Fibroblast of gingiva (primary cell): ENCODE results near the gene CPEB4.

ENCODE experiments used
- DNase-seq: peaks from one replicate; pipeline ENCODE4 v3.0.0-alpha.2; 2011; ENCODE audit warnings: low read depth

CPEB4 gene

DNA sequence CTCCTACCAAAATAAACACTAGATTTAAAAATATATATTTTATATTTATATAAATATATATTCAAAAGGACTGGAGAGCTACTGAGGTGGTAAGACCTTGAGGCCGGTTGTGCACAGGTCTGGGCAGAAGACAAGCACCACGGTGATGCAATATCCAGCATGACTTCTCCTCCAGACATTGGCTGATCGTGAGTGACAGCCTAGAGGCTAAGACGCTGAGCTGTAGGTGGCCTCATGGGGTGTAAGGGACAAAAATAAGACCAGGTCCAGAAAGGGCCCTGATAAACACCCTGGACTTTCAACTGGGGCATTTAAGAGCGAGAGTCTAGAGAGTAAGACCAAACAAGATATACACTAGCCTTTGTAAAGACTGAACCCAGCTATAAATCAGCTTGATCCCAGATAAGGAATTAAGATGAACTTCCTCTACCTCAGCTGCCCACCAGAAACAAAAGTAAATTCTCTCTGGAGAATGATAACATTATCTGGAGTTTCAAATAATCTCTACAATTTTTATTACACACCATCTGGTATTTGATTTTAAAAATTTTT lies 86.6 kb downstream of the CPEB4 start:
- DNase-seq = no peak

DNA sequence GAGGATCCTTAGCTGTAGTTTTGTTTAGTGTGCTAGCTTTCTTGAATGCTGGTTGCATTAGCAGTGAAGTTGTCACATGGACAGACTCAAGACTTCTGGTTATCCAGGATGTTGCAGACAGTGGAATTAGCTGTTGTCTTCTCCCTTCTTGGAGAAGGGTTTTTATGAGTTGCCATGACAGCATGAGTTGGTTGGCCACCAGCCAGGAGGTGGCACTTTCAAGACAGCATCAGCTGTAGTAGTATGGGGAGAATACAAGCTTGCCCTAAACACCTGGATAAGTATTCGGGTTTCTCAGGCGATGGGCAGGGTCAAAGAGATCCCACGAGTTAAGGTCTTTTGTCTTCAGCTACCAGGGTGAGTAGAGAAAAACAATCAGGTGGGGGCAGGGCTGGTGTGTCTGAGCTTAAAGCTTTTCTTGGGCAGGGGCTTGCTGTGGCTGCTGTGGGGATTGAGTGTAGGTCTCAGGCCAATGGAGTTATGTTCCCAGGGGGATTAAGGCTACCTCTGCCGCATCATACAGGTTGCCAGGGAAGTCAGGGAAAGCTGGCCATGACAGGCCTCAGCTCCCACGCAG lies 93.1 kb downstream of the CPEB4 start:
- no peak for DNase-seq

DNA sequence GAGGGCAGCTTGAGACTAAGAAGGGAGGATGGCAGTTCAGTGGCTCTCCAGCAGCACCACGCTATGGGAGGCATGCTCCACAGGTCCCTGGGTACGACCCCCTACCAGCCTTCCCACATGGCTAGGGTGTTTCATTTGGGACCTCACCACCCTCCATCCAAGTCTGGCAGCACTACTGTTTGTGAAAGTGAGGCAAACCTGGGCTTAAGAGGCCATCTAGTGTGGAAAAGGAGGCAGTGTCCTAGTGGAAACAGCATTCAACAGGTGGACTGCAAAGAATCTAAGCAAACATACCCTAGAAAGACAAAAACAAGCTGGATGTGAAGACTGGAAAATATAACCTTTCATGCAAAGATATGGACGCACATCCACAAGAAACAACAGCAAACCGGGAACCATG lies 96.1 kb downstream of the CPEB4 start:
- DNase-seq = no peak

DNA sequence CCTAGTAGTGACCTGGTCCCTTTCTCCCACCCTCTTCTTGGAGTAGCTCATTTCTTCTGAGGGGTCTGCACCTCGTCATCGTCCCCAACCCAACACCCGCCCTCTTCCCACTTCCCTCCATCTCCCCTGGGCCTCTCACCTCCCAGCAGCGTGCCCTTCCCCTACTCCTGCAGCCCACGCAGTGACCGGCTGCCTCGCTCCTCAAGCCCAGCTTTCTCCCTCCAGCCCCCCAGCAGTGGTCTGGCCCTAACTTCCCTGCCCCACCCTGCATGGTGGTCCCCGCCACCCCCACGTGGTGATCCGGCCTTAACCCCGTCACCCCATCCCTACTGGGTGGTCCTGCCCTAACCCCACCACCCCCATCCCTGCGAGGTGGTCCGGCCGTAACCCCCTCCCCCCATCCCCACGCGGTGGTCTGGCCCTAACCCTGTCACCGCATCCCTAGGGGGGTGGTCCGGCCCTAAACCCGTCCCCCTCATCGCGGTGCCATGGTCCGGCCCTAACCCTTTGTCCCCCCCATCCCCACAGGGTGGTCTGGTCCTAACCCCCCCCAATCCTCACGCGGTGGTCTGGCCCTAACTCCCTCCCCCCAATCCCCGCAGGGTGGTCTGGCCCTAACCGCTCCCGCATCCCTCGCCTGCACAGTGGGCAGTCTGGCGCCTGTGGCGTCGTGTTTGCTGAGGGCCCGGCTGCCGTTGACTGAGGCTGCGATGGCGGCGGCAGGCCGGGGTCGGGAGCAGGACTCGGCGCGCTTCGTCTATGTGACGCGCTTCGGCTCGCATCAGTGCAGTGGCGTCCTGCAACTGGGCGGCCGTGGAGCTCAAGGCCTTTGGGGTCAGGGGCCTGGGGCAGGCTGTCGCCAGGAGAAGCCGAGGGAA lies 100.6 kb downstream of the CPEB4 start, which contains the start of gene C5orf47:
TSS of gene C5orf47 (plus strand) at position 617 of the 878 bp plus-strand sequence. CDS start at position 711, 94 bp downstream.
- DNase-seq = no peak

DNA sequence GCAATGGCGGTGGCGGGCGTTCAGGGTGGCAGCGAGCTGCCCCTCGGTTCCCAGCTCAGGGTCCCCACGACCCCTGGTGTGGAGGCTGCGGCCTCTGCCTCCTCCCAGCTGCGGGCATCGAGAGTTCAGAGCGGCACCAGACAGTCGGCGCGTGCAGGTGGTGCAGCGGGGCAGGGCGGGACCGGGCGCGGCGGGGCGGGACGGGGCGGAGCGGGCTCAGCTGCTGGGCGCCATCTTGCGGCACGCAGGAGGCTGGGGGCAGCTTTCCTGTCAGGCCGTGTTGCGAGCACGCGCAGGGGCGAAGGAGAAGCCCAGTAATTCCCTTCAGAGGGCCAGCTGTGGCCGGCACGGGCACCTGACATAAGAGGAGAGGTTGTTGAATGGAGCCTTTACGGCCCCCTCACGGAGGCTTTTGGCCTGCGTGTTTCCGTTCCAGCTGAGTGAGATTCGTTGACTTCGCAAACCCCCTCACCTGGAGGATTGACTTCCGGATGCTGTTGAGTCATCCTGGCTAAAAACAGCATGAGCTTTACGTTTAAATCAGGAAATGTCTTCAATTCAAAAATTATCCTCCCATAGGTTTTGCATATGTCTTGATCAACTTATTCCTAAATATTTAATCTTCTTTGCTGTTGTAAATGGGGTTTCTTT lies 101.4 kb downstream of the CPEB4 start:
- no peak for DNase-seq

DNA sequence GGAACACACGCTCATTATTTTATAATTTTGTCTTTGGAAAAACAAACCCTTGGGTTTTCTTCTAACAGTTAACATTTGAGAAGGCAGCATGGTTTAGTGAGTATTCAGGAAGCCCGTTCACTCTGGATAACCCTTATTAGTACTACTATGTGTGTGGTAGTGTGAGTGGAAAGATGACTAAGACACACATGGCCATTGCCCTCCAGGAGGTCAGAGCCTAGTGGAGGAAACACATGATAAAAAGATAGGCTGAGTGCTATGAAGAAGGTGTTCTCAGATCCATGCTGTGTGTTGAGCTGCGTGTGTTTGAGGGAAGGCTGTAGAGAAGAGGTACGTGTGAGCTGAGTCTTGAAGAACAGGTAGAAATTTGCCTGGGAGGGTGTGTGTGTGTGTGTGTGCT lies 109.2 kb downstream of the CPEB4 start:
- DNase-seq = no peak

DNA sequence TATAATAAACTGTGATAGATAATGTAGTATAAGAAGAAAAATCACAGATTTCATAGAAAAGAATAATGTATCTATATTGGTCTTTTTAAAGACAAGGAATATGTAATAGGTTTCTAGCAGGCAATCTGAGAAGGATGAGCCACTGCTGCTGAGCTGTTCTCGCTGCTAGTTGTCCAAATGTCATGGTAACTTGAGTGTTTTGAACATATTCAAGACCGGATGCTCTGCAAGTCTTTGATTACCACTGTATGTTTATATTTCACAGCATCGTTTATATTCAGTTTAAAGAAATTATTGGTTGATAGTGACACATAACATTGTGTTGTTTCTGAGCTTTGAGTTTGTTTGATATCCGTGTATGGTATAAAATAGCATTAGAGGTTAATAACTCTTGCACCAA lies 110.4 kb downstream of the CPEB4 start:
- DNase-seq = no peak

DNA sequence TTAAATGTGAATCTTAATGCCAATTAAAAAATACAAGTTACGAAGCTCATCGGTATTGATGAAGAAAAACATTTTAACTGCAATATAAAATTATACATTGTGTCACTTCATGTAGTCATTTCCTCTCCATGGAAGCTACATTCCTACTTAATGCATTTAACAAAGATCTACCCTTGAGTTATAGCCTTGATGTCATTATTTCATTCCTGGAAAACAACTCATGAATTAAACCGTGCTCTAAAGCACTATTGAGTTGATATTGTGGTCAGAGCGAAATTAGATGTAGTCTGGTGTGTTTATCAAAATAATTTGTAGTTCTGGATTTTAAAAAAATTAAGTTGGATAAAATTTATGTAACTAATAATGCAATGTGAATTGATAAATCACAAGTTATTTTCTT lies 111.9 kb downstream of the CPEB4 start:
- no peak for DNase-seq

DNA sequence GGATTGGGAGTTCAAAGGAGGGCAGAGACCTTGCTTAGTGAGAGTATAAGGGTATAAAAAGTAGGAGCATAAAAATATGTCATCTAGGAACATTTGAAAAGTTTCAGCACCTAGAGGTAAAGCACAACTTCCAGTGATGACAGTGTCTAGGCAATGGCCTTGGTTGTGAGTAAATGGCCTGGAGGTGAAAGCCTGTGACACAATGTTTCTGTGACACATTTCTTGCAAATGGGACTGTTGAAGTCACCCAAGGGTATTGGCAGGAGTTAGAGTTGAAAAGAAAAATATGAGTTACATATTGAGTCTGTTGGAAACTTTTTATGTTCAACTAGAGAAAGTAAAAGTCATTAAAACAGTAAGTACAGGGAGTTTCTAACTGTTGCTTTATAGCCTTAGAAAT lies 115.6 kb downstream of the CPEB4 start:
- no peak for DNase-seq

DNA sequence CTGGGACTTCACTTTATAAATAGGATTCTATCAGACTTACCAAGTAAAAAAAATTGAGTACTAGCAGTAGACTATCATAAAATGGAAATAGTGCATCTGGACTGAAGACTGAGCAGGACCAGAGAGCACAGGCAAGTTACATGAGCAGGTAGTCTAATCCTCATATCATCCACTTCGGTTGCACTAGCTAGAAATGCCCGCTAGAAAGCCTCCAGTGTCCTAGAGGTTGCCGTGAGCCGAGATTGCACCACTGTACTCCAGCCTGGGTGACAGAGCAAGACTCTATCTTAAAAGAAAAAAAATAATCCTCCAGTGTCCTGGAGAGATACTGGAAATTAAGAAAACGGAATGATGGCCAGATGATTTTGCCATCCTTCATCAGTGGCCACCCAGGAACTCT lies 120.8 kb downstream of the CPEB4 start:
- no peak for DNase-seq

DNA sequence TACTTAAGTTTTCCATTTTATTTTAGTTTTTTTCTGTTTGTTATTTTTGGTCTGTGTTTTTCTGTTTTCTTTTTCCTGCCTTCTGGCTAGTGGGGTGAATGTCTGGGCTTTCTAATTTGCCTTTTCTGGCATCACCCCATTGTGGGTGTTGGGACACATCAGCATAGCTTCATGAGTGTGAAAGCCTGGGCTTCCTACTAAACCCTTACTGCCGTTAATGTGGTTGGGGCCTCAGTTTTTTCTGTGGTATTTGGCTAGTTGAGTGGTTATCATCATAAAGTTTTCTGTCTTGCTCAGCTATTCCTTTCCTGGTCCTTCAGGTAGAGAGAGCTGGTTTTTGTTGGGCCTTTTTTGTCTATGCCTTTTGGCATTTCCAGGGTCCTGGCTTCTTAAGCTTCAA lies 122.2 kb downstream of the CPEB4 start:
- no peak for DNase-seq

DNA sequence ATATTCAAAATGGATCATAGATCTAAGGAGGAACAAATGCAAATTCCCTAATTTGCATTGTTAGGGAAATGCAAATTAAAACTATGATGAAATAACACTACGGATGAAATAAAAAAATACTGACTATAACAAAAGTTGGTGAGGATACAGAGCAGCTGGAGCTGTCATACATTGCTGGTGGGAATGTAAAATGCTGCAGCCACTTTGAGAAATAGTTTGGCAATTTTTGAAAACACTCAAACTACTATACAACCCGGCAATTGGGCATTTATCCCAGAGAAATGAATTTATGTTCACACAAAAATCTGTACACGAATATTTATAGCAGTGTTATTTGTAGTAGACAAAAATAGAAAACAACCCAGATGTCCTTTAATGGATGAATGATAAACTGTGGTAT lies 123.3 kb downstream of the CPEB4 start:
- DNase-seq = no peak
